ENCODE data around the gene GSG1L.

GRCh38 chr16:27841911-27842310 is 221.6 kb downstream of the GSG1L start:
- TF ChIP-seq, protein P1, sequence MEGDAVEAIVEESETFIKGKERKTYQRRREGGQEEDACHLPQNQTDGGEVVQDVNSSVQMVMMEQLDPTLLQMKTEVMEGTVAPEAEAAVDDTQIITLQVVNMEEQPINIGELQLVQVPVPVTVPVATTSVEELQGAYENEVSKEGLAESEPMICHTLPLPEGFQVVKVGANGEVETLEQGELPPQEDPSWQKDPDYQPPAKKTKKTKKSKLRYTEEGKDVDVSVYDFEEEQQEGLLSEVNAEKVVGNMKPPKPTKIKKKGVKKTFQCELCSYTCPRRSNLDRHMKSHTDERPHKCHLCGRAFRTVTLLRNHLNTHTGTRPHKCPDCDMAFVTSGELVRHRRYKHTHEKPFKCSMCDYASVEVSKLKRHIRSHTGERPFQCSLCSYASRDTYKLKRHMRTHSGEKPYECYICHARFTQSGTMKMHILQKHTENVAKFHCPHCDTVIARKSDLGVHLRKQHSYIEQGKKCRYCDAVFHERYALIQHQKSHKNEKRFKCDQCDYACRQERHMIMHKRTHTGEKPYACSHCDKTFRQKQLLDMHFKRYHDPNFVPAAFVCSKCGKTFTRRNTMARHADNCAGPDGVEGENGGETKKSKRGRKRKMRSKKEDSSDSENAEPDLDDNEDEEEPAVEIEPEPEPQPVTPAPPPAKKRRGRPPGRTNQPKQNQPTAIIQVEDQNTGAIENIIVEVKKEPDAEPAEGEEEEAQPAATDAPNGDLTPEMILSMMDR (IDR thresholded peaks at IDR 0.05; ENCODE audit: insufficient read depth, low read length) = no peak
- TF ChIP-seq POLR2AphosphoS5 (IDR thresholded peaks at IDR 0.05; ENCODE audit: low read depth) = no peak
- no peak for TF ChIP-seq GABPA (IDR thresholded peaks at IDR 0.05; ENCODE audit: low read depth)
- TF ChIP-seq, protein P2, sequence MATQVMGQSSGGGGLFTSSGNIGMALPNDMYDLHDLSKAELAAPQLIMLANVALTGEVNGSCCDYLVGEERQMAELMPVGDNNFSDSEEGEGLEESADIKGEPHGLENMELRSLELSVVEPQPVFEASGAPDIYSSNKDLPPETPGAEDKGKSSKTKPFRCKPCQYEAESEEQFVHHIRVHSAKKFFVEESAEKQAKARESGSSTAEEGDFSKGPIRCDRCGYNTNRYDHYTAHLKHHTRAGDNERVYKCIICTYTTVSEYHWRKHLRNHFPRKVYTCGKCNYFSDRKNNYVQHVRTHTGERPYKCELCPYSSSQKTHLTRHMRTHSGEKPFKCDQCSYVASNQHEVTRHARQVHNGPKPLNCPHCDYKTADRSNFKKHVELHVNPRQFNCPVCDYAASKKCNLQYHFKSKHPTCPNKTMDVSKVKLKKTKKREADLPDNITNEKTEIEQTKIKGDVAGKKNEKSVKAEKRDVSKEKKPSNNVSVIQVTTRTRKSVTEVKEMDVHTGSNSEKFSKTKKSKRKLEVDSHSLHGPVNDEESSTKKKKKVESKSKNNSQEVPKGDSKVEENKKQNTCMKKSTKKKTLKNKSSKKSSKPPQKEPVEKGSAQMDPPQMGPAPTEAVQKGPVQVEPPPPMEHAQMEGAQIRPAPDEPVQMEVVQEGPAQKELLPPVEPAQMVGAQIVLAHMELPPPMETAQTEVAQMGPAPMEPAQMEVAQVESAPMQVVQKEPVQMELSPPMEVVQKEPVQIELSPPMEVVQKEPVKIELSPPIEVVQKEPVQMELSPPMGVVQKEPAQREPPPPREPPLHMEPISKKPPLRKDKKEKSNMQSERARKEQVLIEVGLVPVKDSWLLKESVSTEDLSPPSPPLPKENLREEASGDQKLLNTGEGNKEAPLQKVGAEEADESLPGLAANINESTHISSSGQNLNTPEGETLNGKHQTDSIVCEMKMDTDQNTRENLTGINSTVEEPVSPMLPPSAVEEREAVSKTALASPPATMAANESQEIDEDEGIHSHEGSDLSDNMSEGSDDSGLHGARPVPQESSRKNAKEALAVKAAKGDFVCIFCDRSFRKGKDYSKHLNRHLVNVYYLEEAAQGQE (IDR thresholded peaks at IDR 0.05; ENCODE audit: insufficient replicate concordance, low read depth) = no peak

Data from HL-60 (cell line).